GM23248 (cell line): ENCODE measurements around the gene AMH. TPM values are rescaled to one million over a fixed set of nuclear protein-coding genes. Genes with fewer than 3 reads are reported as not detected.

Experiments used
- DNase-seq: peaks from one replicate; pipeline ENCODE4 v3.0.0-alpha.2; 2015
- H2AFZ ChIP-seq: fragments of 200-600 bp; sonication (generic); 2 replicates; pipeline ENCODE4 v1.6.1; 2016; ENCODE audit warnings: antibody characterized with exemption
- H3F3A ChIP-seq: fragments of 200-600 bp; sonication (generic); 2 replicates; pipeline ENCODE4 v1.6.1; 2016; ENCODE audit warnings: mild to moderate bottlenecking, antibody characterized with exemption, mixed run types; ENCODE audit not compliant: insufficient read depth
- H3K27ac ChIP-seq: fragments of 200-600 bp; sonication (generic); 2 replicates; pipeline ENCODE4 v1.5.1; 2016; ENCODE audit warnings: mild to moderate bottlenecking
- H3K27me3 ChIP-seq: fragments of 200-600 bp; sonication (generic); replicated peaks from 2 replicates; pipeline ENCODE4 v1.6.1; 2016; ENCODE audit warnings: mild to moderate bottlenecking; ENCODE audit not compliant: insufficient read depth
- H3K36me3 ChIP-seq: fragments of 200-600 bp; sonication (generic); 2 replicates; pipeline ENCODE4 v1.6.1; 2016; ENCODE audit warnings: low read depth, mild to moderate bottlenecking
- H3K4me1 ChIP-seq: fragments of 200-600 bp; sonication (generic); 2 replicates; pipeline ENCODE4 v1.6.1; 2016; ENCODE audit warnings: mild to moderate bottlenecking; ENCODE audit not compliant: insufficient read depth
- H3K4me2 ChIP-seq: fragments of 200-600 bp; sonication (generic); one replicate; pipeline ENCODE4 v1.6.1; 2016; ENCODE audit warnings: mild to moderate bottlenecking; ENCODE audit not compliant: unreplicated experiment
- H3K4me3 ChIP-seq: fragments of 200-600 bp; sonication (generic); 2 replicates; pipeline ENCODE4 v1.5.1; 2016; ENCODE audit warnings: mild to moderate bottlenecking
- H3K79me2 ChIP-seq: fragments of 200-600 bp; sonication (generic); 2 replicates; pipeline ENCODE4 v1.6.1; 2016; ENCODE audit warnings: mild to moderate bottlenecking; ENCODE audit not compliant: insufficient read depth
- H3K9ac ChIP-seq: fragments of 200-600 bp; sonication (generic); 2 replicates; pipeline ENCODE4 v1.6.1; 2016; ENCODE audit warnings: mild to moderate bottlenecking
- H3K9me2 ChIP-seq: fragments of 200-600 bp; sonication (generic); 2 replicates; pipeline ENCODE4 v1.6.1; 2016; ENCODE audit warnings: mixed run types, mild to moderate bottlenecking, moderate library complexity; ENCODE audit not compliant: insufficient read depth
- H3K9me3 ChIP-seq: fragments of 200-600 bp; sonication (generic); one replicate; pipeline ENCODE4 v1.6.1; 2017; ENCODE audit warnings: low read depth
- H4K20me1 ChIP-seq: fragments of 200-600 bp; sonication (generic); 2 replicates; pipeline ENCODE4 v1.6.0; 2016; ENCODE audit not compliant: insufficient read depth
- EZH2 ChIP-seq: fragments of 200-600 bp; sonication (generic); IDR thresholded peaks from 2 replicates; pipeline ENCODE4 v1.6.1; 2018; ENCODE audit warnings: antibody characterized with exemption, mild to moderate bottlenecking; ENCODE audit not compliant: insufficient read depth, poor library complexity, severe bottlenecking
- EZH2phosphoT487 ChIP-seq: fragments of 200-600 bp; sonication (generic); IDR thresholded peaks from 2 replicates; pipeline ENCODE4 v1.6.1; 2018; ENCODE audit warnings: antibody characterized with exemption, moderate library complexity, mild to moderate bottlenecking, low read depth; ENCODE audit not compliant: insufficient read depth
- WGBS, 2 experiments: methylation state at CpG; one replicate each; pipeline ENCODE4 v1.1.6; 2015 to 2017; ENCODE audit warnings: low lambda C conversion rate in 2 of 2, low coverage in 1 of 2; ENCODE audit errors: missing lambda C conversion rate in 2 of 2; 5-methylcytosine and 5-hydroxymethylcytosine counted together
- in situ Hi-C: fragments of 300-500 bp; cut with MboI; formaldehyde crosslinking; loops from 2 replicates; pipeline ENCODE4 v1.15.0; 2020
- polyA plus RNA-seq: library from polyadenylated mRNA; unstranded; fragments of >200 nt; fragmentation: Nextera tagmentation; extraction: Ambion mirVana; gene quantifications from 2 replicates; pipeline ENCODE4 v1.2.1, GENCODE V29; 2016
- total RNA-seq: library from RNA; depleted of rRNA; stranded (reverse); fragments of >200 nt; shearing (Covaris generic); gene quantifications from 2 replicates; pipeline ENCODE4 v1.2.3, GENCODE V29; 2014

AMH gene
- total and polyA plus RNA-seq, 2 experiments from 2014 or later = not detected

DNA sequence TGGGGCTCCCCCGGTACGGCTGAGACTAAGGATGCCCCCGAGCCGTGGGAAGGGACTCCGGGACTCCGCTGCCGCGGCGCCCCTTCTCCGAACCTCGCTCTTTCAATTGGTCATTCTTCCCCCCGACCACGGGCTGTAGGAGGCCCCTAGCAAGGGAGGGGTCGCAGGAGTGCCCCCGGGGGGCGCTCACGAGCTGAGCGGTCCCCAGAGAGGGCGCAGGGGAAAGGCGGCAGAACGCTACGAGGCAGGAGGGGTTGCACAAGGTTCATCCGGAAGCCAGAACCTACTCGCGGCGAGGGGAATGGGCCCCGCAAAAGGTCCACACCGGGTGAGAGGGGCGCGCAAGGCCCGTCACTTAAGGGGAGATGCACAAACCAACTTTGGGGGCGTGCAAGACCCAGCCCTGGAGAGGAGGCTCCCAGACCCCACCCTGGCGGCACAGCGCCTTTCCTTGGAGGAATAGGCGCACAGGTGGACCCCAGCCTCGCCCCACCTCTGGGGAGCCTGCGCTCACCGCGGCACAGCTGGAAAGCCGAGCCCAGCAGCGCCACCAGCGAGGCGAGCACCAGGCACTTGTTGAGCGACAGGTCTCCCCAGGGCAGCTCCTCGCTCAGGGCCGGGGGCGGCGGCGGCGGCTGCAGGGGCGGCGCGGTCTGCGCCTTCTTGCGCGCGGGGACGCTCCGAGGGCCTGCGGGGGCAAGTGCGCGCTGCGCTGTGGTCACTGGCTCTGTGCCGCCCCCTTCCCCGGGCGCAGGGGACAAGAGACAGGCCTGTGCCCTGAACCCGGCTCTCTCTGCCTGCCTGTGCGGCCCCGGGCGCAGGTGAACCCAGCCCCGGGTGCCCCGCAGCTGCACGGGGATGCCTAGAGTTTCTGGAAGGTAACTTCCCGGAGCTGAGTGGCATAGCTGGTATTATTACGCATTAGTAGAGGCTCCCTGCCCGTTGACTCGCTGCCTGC is 4.3 kb downstream of the AMH start:
- H2AFZ ChIP-seq = no peak overlapping the region

DNA sequence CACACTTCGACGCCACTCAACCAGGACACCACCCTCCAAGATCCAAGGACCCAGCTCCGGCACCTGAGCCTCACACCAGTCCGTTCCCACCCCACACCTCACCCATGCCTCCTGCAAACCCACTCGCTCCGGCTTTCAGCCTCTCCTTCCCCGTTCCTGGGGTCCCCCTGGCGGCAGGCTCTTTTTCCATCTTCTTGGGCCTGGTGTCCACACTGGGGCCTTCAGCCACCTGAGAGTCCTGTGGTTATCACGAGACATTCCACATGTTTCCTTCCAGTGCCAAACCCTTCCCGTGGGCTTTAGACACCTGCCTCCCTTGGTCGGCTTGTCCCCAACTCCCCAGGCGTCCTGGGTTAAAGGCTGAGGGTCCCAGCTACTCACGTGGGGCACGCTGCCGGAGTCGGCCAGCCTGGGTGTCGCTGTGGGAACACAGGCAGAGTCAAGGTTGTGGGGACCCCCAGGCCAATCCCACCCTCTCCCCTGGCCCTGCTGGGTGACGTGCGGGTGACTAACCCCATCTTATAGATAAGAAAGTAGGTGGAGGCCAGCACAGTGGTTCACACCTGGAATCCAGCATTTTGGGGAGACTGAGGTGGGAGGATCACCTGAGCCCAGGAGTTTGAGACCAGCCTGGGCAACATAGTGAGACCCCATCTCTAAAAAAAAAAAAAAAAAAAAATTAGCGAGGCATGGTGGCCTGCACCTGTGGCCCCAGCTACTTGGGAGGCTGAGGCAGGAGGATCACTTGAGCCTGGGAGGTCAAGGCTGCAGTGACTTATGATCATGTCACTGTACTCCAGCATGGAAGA is 5.1 kb downstream of the AMH start:
- Histone ChIP-seq H3K4me2 (no peak overlapping the region), H3K27me3 (peaks cover 26% of the 10 kb centered on the region), H4K20me1 (no peaks in the 10 kb centered on the region), H3F3A (no peaks in the 10 kb centered on the region), H3K9ac (no peak overlapping the region), H2AFZ (no peak overlapping the region), H3K27ac (no peak overlapping the region), H3K9me2 (no peaks in the 10 kb centered on the region), H3K9me3 (no peaks in the 10 kb centered on the region), H3K79me2 (no peaks in the 10 kb centered on the region), H3K4me1 (no peaks in the 10 kb centered on the region), H3K36me3 (no peaks in the 10 kb centered on the region), H3K4me3 (no peak overlapping the region)
- DNase-seq = peak; percentile 28
- 74 to 79% methylated on average over 20 of the region's 20 CpGs for WGBS, 2 experiments
- in situ Hi-C loops = no loop called here
- no peak for TF ChIP-seq EZH2phosphoT487

More for the DNA sequence above, 4.3 kb downstream of the AMH start:
- Histone ChIP-seq H3K4me2 (peak overlapping the region; percentile 35), H3K9ac (no peak overlapping the region), H3K9me3 (no peaks in the 10 kb centered on the region), H3K27ac (no peak overlapping the region), H4K20me1 (no peaks in the 10 kb centered on the region), H3K9me2 (no peaks in the 10 kb centered on the region), H3K79me2 (no peaks in the 10 kb centered on the region), H3F3A (no peaks in the 10 kb centered on the region), H3K27me3 (peaks cover 26% of the 10 kb centered on the region), H3K4me1 (no peaks in the 10 kb centered on the region), H3K36me3 (no peaks in the 10 kb centered on the region), H3K4me3 (no peak overlapping the region)
- TF ChIP-seq EZH2phosphoT487 (0 out of 2 replicates have a peak, but pooled peaks have one; percentile 12), EZH2 (no peak)
- WGBS, 2 experiments = 13 to 14% methylated on average over 55 to 69 of the region's 77 CpGs
- DNase-seq = no peak
- in situ Hi-C loops = no loop called here

DNA sequence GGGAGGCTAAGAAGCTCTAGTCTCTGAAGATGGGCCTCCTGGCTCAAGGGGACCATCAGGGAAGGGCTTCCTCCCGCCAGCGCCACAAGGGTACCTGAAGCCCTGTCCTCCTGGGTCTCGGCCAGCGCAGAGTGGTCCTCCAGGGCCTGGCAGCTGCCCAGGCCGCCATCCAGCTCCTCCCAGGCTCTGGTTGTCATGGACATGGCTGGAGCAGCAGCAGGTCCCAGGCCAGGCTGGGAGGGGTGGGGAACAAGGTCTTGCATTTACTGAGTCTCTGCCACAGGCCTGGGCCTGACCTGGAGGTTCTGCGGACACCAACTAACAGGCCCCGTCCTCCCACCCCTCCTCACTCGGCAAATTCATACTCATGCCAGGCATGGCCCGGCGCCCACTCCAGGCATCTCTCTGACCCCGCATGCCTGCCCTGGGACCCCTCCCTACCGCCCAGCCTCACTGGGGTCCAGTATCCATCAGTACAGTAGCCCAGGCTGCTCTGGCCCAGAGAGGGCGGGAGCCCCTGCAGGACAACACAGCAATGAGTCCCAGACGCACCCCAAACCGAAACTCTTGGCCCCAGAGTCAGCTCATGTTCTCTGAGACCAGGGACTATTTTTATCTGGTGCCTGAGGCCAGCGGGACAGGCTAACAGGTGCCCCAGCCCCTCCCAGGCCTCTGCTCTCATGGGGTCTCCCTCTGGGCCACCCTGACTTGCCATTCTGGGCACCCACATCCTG is 6.2 kb downstream of the AMH start:
- no peak for DNase-seq
- Histone ChIP-seq H3K36me3 (no peaks in the 10 kb centered on the region), H4K20me1 (no peaks in the 10 kb centered on the region), H3K27me3 (peaks cover 21% of the 10 kb centered on the region), H3K4me2 (no peak overlapping the region), H3F3A (no peaks in the 10 kb centered on the region), H3K27ac (no peak overlapping the region), H3K9ac (no peak overlapping the region), H3K79me2 (no peaks in the 10 kb centered on the region), H2AFZ (no peak overlapping the region), H3K9me3 (no peaks in the 10 kb centered on the region), H3K4me3 (no peak overlapping the region), H3K4me1 (no peaks in the 10 kb centered on the region), H3K9me2 (no peaks in the 10 kb centered on the region)
- in situ Hi-C loops = no loop called here
- WGBS, 2 experiments = 78 to 83% methylated on average over 16 of the region's 16 CpGs
- TF ChIP-seq EZH2phosphoT487 (no peak), EZH2 (no peak)
